Activated CD4-positive, alpha-beta T cell treated with anti-CD3 and anti-CD28 coated beads for 1 hour (primary cell): ENCODE results near the gene COMTD1.
A peak's percentile ranks its signal among the peaks of the same experiment; 100 is the strongest.
"Not testable (repeated sequence)": the region's sequence is repeated elsewhere in the genome, so short reads cannot be mapped to it uniquely, and the experiment has no call there.

Experiments used
- DNase-seq: peaks from one replicate; pipeline ENCODE4 v3.0.0-alpha.2; 2020

The COMTD1 gene

GRCh38 chr10:75244487-75245353, 9.0 kb upstream of the COMTD1 start:
- DNase-seq, result no peak

- DNase-seq, result no peak
Measured at GRCh38 chr10:75243426-75243825, 7.7 kb upstream of the COMTD1 start.

GRCh38 chr10:75240329-75241076, 4.7 kb upstream of the COMTD1 start:
- DNase-seq, result no peak

GRCh38 chr10:75239096-75239790, 3.5 kb upstream of the COMTD1 start:
- DNase-seq, result no peak

GRCh38 chr10:75238182-75239095, 2.7 kb upstream of the COMTD1 start:
- no peak for DNase-seq

- DNase-seq, result no peak
Measured at GRCh38 chr10:75236178-75236825, 545 bp upstream of the COMTD1 start.

- no peak for DNase-seq
Measured at GRCh38 chr10:75234683-75235374, 928 bp downstream of the COMTD1 start.

GRCh38 chr10:75234017-75234682, 1.6 kb downstream of the COMTD1 start:
- peak; percentile 96 for DNase-seq

GRCh38 chr10:75233444-75234016, 2.2 kb downstream of the COMTD1 start:
- DNase-seq, result no peak

- no peak for DNase-seq
Measured at GRCh38 chr10:75231672-75232581, 3.8 kb downstream of the COMTD1 start.

- peak; percentile 88 for DNase-seq
Measured at GRCh38 chr10:75230600-75231038, 5.1 kb downstream of the COMTD1 start.

- no peak for DNase-seq
Measured at GRCh38 chr10:75229971-75230370, 5.8 kb downstream of the COMTD1 start.

- DNase-seq, result no peak
Measured at GRCh38 chr10:75228834-75229233, 6.9 kb downstream of the COMTD1 start.

- no peak for DNase-seq
Measured at GRCh38 chr10:75228278-75228677, 7.5 kb downstream of the COMTD1 start.

GRCh38 chr10:75226656-75227055, 9.1 kb downstream of the COMTD1 start:
- DNase-seq, result no peak

- DNase-seq, result no peak
Measured at GRCh38 chr10:75226095-75226494, 9.7 kb downstream of the COMTD1 start.

- DNase-seq, result no peak
Measured at GRCh38 chr10:75223507-75223906, 12.2 kb downstream of the COMTD1 start.

GRCh38 chr10:75221492-75221891, 14.3 kb downstream of the COMTD1 start:
- DNase-seq, result not testable (repeated sequence)

GRCh38 chr10:75220274-75220673, 15.5 kb downstream of the COMTD1 start:
- no peak for DNase-seq
